K562 (cell line): ENCODE data around the gene ERICH2. TPM values are rescaled to one million over a fixed set of nuclear protein-coding genes. Genes with fewer than 3 reads are reported as not detected.

ENCODE experiments used
- ARID3A ChIP-seq: IDR thresholded peaks from 2 replicates; pipeline ENCODE4 v1.6.1; 2012; ENCODE audit warnings: low read depth, low read length, improper control_type of control experiment, borderline replicate concordance
- CBFA2T2 ChIP-seq: fragments of 450-650 bp; conservative IDR thresholded peaks from 2 replicates; pipeline ENCODE4 v1.6.1; 2017; ENCODE audit warnings: mild to moderate bottlenecking
- CHAMP1 ChIP-seq: fragments of 450-650 bp; IDR thresholded peaks from 2 replicates; pipeline ENCODE4 v1.6.1; 2016; ENCODE audit warnings: mild to moderate bottlenecking
- E2F6 ChIP-seq, 2 experiments: IDR thresholded peaks; 2 replicates each; pipeline ENCODE4 v1.6.1; 2011; ENCODE audit warnings: borderline replicate concordance in 1 of 2, control low read depth in 1 of 2, low read depth in 1 of 2, low read length in 1 of 2, mild to moderate bottlenecking in 1 of 2, mixed read lengths in 1 of 2, moderate library complexity in 1 of 2; ENCODE audit not compliant: insufficient read depth in 1 of 2, insufficient read length in 1 of 2, poor library complexity in 1 of 2, severe bottlenecking in 1 of 2; ENCODE audit errors: extremely low read depth in 1 of 2
- FOXM1 ChIP-seq, 2 experiments: fragments of 450-650 bp in 1 of 2; sonication (generic) in 1 of 2; formaldehyde crosslinking in 1 of 2; IDR thresholded peaks; 2 replicates each; pipeline versions ENCODE4 v1.6.1 to v1.9.0; 2017 to 2022; ENCODE audit warnings: low read depth in 2 of 2, mild to moderate bottlenecking in 2 of 2, missing genetic modification reagents in 1 of 2, moderate library complexity in 1 of 2
- MBD1 ChIP-seq: fragments of 250-450 bp; sonication (Bioruptor Pico); IDR thresholded peaks from 2 replicates; pipeline ENCODE4 v1.8.0; 2022; ENCODE audit warnings: inconsistent platforms
- SFPQ ChIP-seq: fragments of 200-400 bp; formaldehyde crosslinking; IDR thresholded peaks from 2 replicates; pipeline ENCODE4 v1.6.1; 2017; ENCODE audit warnings: mild to moderate bottlenecking, low read depth, low read length, moderate library complexity
- TCF3 ChIP-seq: sonication (generic); formaldehyde crosslinking; IDR thresholded peaks from 2 replicates; pipeline ENCODE4 v1.4.0; 2020; ENCODE audit warnings: mild to moderate bottlenecking, missing genetic modification reagents
- TEAD4 ChIP-seq, 2 experiments: sonication (generic) in 1 of 2; formaldehyde crosslinking in 1 of 2; IDR thresholded peaks; 2 replicates each; pipeline versions ENCODE4 v1.6.1 to v1.8.0; 2012 to 2022; ENCODE audit warnings: borderline replicate concordance in 1 of 2, inconsistent platforms in 1 of 2, low read length in 1 of 2, mild to moderate bottlenecking in 1 of 2, missing genetic modification reagents in 1 of 2
- ZEB2 ChIP-seq: fragments of 450-650 bp; IDR thresholded peaks from 2 replicates; pipeline ENCODE4 v1.6.1; 2016
- ZNF668 ChIP-seq: fragments of 250-450 bp; sonication (Bioruptor Pico); IDR thresholded peaks from 2 replicates; pipeline ENCODE4 v1.8.0; 2022; ENCODE audit warnings: mild to moderate bottlenecking, inconsistent platforms
- polyA plus RNA-seq, 8 experiments: library from polyadenylated mRNA; depleted of rRNA in 4 of 8; stranded (reverse) in 5 of 8; unstranded in 3 of 8; fragments of >200 nt; fragmentation: Nextera tagmentation in 2 of 8; fragmentation: Illumina TruSeq in 1 of 8; extraction: Ambion mirVana in 2 of 8; extraction: Trizol in 1 of 8; gene quantifications; 2 replicates each; pipeline versions ENCODE4 v1.2.1 to v1.2.3, GENCODE V29; 2011 to 2014; ENCODE audit warnings: inconsistent platforms in 1 of 8, missing spikeins in 1 of 8
- total RNA-seq, 7 experiments: library from RNA; depleted of rRNA in 6 of 7; stranded (reverse); fragments of >200 nt in 6 of 7; fragmentation: Illumina TruSeq in 2 of 7; extraction: Trizol in 2 of 7; gene quantifications; 2 replicates each; pipeline versions ENCODE4 v1.2.1 to v1.2.3, GENCODE V29; 2011 to 2021; ENCODE audit warnings: low replicate concordance in 1 of 7
- TF ChIP-seq, protein P1 (sequence below): sonication (generic); formaldehyde crosslinking; IDR thresholded peaks from 2 replicates; pipeline ENCODE4 v1.8.1; 2022; ENCODE audit warnings: missing genetic modification reagents

ERICH2 gene
- total and polyA plus RNA-seq, 9 of the 15 experiments (the other 6 are each of a cell fraction or from before 2014, with no cell fraction given): 0.85 to 2.4 (median 1.6) TPM

DNA sequence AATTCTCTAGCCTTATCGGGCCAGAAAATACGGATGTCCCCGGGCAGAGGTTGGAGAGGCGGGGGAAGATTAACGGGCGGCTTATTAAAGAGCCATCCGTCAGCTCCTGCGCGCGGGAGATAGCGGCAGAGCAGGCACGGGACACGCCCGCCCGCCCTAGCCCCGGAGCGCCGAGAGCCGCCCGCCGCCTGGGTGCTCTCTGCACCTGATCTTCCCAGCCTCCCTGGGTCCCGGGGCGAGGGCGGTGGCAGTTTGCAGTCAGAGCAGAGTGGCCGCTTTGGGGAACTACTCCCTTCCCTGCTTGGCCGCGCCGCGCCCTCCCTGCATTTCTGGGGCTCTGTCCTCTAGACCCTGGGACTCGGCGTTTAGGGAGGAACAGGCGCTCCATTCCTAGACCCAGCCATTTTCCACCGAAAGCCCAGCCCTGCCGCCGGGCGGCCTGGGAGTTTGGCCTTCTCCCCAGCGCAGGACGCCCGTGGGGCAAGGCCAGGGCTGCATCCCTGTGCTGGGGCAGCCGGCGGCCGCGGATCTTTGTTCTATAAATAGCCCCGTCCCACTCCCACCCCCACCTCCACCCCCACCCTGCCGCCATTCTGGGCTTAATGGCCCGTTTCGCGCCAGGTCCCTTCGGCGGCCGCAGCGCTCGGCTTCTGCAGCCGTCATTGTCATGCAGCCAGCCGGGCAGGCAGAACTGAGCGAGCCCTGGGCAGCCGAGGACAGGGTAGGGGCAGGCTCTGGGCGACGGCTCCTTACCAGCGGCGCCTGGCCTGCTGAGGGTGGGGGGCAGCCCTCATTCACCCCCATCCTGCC, 53.1 kb downstream of the ERICH2 start (continued):
- TF ChIP-seq ARID3A: peak; percentile 27; the same call in 1 of the 2 replicates
- TF ChIP-seq E2F6 (IDR thresholded peaks at IDR 0.05; ENCODE audit: borderline replicate concordance in 1 of 2, extremely low read depth in 1 of 2, insufficient read depth in 1 of 2, insufficient read length in 1 of 2, low read depth in 1 of 2, low read length in 1 of 2, poor library complexity in 1 of 2, severe bottlenecking in 1 of 2): peak in 1 of 2 experiments; percentile 30
- peak; percentile 74 for TF ChIP-seq FOXM1 (IDR thresholded peaks at IDR 0.05; ENCODE audit: low read depth)
- no peak for TF ChIP-seq FOXM1 (CRISPR knock-in tag; IDR thresholded peaks at IDR 0.05; ENCODE audit: low read depth)
- TF ChIP-seq TEAD4 (IDR thresholded peaks at IDR 0.05; ENCODE audit: low read length): peak; percentile 91
- TF ChIP-seq TEAD4 (CRISPR knock-in tag; IDR thresholded peaks at IDR 0.05; ENCODE audit: borderline replicate concordance): no peak
- TF ChIP-seq ZNF668 (CRISPR knock-in tag): no peak
- peak; percentile 70; the same call in 1 of the 2 replicates for TF ChIP-seq MBD1 (CRISPR knock-in tag)
- TF ChIP-seq, protein P1, sequence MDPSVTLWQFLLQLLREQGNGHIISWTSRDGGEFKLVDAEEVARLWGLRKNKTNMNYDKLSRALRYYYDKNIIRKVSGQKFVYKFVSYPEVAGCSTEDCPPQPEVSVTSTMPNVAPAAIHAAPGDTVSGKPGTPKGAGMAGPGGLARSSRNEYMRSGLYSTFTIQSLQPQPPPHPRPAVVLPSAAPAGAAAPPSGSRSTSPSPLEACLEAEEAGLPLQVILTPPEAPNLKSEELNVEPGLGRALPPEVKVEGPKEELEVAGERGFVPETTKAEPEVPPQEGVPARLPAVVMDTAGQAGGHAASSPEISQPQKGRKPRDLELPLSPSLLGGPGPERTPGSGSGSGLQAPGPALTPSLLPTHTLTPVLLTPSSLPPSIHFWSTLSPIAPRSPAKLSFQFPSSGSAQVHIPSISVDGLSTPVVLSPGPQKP: no peak
- TF ChIP-seq ZEB2: no peak
- TF ChIP-seq TCF3 (CRISPR knock-in tag): peak; percentile 90
- peak; percentile 86 for TF ChIP-seq CBFA2T2
- TF ChIP-seq CHAMP1: 0 out of 2 replicates have a peak, but pooled peaks have one; percentile 20
- no peak for TF ChIP-seq SFPQ
